Brain microvascular endothelial cell (primary cell): ENCODE measurements around the gene POLR3A.

ENCODE experiments used
- DNase-seq: peaks from one replicate; pipeline ENCODE4 v3.0.0-alpha.2; 2020
- H3K27ac ChIP-seq: fragments of 250-450 bp; sonication (Bioruptor Pico); 2 replicates; pipeline ENCODE4 v1.5.1; 2020; ENCODE audit warnings: mild to moderate bottlenecking, moderate library complexity
- H3K27me3 ChIP-seq: fragments of 250-450 bp; sonication (Bioruptor Pico); replicated peaks from 2 replicates; pipeline ENCODE4 v1.5.1; 2020; ENCODE audit warnings: mild to moderate bottlenecking
- H3K36me3 ChIP-seq: fragments of 250-450 bp; sonication (Bioruptor Pico); replicated peaks from 2 replicates; pipeline ENCODE4 v1.5.1; 2020; ENCODE audit warnings: mild to moderate bottlenecking
- H3K4me3 ChIP-seq: 2 replicates; pipeline ENCODE4 v1.5.1; 2011; ENCODE audit warnings: low read depth, mild to moderate bottlenecking, control low read depth, low read length, moderate library complexity
- CTCF ChIP-seq: IDR thresholded peaks from 2 replicates; pipeline ENCODE4 v1.5.1; 2011; ENCODE audit warnings: low read depth, mild to moderate bottlenecking, moderate library complexity, low read length, control low read depth, inconsistent platforms; ENCODE audit errors: missing control alignments
- in situ Hi-C: cut with HindIII; loops from 2 replicates; pipeline ENCODE4 v1.10.0; 2017; ENCODE audit warnings: low sequenced_read_pairs, low pct_ligation_motif_present

The POLR3A gene

GRCh38 chr10:77970869-77971803 lies 58.2 kb downstream of the POLR3A start:
- Histone ChIP-seq H3K4me3 (no peak overlapping the region), H3K27me3 (no peaks in the 10 kb centered on the region), H3K27ac (peak overlapping the region; percentile 53), H3K36me3 (peaks cover 7% of the 10 kb centered on the region)
- no peak for TF ChIP-seq CTCF
- in situ Hi-C loops, result no loop called here
- peak; percentile 81 for DNase-seq

GRCh38 chr10:77969114-77969513 lies 60.2 kb downstream of the POLR3A start:
- no peak for TF ChIP-seq CTCF
- in situ Hi-C loops, result no loop called here
- no peak overlapping the region for H3K4me3 ChIP-seq
- H3K27me3 ChIP-seq, result no peaks in the 10 kb centered on the region
- no peaks in the 10 kb centered on the region for H3K36me3 ChIP-seq
- DNase-seq, result no peak
- no peak overlapping the region for H3K27ac ChIP-seq

GRCh38 chr10:77967611-77968022 lies 61.7 kb downstream of the POLR3A start:
- H3K27ac ChIP-seq, result no peak overlapping the region
- in situ Hi-C loops, result no loop called here
- no peaks in the 10 kb centered on the region for H3K27me3 ChIP-seq
- H3K4me3 ChIP-seq, result no peak overlapping the region
- DNase-seq, result no peak
- TF ChIP-seq CTCF, result no peak
- H3K36me3 ChIP-seq, result no peaks in the 10 kb centered on the region

GRCh38 chr10:77965294-77965693 lies 64.0 kb downstream of the POLR3A start:
- peak; percentile 89 for DNase-seq
- Histone ChIP-seq H3K4me3 (no peak overlapping the region), H3K36me3 (no peaks in the 10 kb centered on the region), H3K27me3 (no peaks in the 10 kb centered on the region), H3K27ac (peak overlapping the region; percentile 57)
- TF ChIP-seq CTCF, result no peak
- in situ Hi-C loops, result no loop called here

GRCh38 chr10:77964811-77965210 lies 64.5 kb downstream of the POLR3A start:
- DNase-seq, result no peak
- Histone ChIP-seq H3K4me3 (no peak overlapping the region), H3K36me3 (no peaks in the 10 kb centered on the region), H3K27me3 (no peaks in the 10 kb centered on the region), H3K27ac (peak overlapping the region; percentile 57)
- in situ Hi-C loops, result no loop called here
- TF ChIP-seq CTCF, result no peak
